Effector CD4-positive, alpha-beta T cell (primary cell): ENCODE measurements around the gene PKP2.

Source experiments
- DNase-seq: peaks from one replicate; pipeline ENCODE4 v3.0.0-alpha.2; 2020

PKP2 gene

DNA sequence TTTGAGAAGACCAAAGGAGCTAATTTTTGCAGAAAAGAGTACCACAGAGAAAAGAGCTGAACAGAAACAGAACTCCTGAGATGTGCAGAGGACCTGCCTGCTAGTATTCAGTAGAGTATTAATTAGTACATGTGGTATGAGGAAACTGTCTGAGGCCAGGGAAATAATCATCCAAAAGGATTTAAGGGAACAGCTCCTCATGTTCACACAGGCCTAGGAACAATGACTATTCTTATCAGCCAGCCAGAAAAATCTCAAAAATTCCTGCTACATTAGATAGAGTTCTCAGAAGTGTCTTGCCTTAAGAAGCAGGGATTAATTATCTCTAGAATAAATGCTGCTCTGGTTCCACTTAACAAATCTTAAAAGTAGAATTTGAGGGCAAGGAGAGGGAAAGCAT, 36.4 kb downstream of the PKP2 start:
- no peak for DNase-seq

GRCh38 chr12:32859389-32859788, 37.2 kb downstream of the PKP2 start:
- no peak for DNase-seq

DNA sequence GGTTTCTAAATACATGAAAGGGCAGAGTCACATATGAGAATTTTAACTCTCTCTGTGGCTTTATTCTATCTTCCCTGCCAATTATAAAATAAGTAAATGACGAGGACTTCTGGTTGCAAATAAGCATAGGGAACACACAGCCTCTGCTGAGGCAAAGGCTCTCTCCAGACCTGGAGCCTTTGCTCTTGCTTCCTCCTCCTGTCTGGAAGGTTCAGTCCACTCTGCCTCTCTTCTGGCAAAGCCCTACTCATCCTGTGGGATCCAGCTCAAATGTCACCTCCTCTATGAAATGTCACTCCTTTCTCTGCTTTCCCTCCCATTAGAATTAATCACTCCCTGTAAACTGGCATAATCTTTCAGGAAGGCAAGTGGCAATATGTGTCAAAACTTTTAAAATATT, 41.9 kb downstream of the PKP2 start:
- no peak for DNase-seq

DNA sequence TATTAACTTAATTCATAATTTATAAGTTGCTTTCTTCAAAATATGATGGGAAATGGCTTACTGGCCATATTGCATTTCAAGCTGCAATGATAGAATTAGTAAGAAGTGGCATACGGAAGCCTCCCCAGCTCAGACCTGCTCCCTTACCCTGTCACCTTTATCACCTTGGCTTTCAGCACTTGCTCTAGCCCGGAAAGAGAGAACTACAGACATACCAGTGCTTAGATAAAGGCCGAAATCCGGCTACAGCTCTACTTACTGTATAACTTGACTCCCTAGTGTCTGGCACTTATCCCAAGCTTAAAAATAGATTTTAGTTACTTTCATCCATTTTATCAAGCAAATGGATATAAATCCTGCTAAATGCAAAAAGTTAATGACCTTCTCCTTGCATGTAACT, 42.5 kb downstream of the PKP2 start:
- no peak for DNase-seq

GRCh38 chr12:32847287-32847686, 49.3 kb downstream of the PKP2 start:
- no peak for DNase-seq

- no peak for DNase-seq
These were observed 50.5 kb downstream of the PKP2 start for GRCh38 chr12:32846053-32846452.

DNA sequence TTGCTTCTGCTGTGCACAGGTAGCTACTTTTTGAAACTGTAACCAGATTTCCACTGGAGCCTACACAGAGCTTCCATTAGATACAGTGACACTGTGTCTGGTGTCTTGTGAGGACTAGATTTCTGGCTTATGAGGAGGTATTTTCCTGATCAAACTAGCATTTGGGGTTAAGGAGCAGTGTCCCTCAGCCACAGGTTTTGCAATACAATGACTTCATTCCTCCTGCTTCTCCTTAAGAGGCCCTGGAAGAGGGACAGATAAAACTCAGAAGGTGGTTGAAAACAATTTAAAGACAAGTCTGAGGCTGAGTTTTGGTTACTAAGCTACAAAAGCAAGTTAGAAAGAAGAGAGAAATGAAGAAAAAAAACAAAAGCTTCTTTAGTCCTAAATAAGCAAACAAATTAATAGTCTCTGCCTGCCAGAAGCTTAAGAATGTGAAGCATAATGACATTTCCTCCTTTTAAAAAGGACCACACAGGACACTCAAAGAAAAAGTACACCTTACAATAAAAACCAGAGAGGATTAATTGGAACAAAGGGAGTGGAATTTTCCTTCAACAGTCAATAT, 53.0 kb downstream of the PKP2 start:
- no peak for DNase-seq

- no peak for DNase-seq
These were observed 55.5 kb downstream of the PKP2 start for GRCh38 chr12:32841061-32841460.

GRCh38 chr12:32839828-32840227, 56.7 kb downstream of the PKP2 start:
- no peak for DNase-seq

- no peak for DNase-seq
These were observed 58.6 kb downstream of the PKP2 start for GRCh38 chr12:32837974-32838373.

- no peak for DNase-seq
These were observed 59.9 kb downstream of the PKP2 start for GRCh38 chr12:32836710-32837109.

- no peak for DNase-seq
These were observed 62.5 kb downstream of the PKP2 start for GRCh38 chr12:32834122-32834521.

GRCh38 chr12:32828552-32828951, 68.0 kb downstream of the PKP2 start:
- DNase-seq, result no peak

DNA sequence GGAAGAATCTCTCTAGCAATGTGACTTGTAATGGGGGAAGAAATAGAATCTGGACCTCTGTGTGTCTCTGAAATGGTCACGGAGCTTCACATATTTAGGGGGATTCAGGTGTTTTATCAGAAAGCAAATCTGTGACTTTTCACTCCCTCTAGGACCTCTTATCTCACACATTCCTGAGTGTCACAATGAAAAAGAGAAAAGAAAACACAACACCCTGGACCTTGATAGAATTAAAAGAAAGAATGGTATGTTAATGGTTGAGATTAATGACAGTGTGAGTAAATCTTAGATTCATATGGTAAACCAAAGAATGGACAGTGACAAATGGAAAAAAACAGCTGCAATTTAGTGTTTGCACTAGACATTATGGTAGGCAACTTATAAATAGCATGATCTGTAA, 68.5 kb downstream of the PKP2 start:
- DNase-seq, result no peak

- DNase-seq, result no peak
These were observed 69.7 kb downstream of the PKP2 start for GRCh38 chr12:32826807-32827412.

DNA sequence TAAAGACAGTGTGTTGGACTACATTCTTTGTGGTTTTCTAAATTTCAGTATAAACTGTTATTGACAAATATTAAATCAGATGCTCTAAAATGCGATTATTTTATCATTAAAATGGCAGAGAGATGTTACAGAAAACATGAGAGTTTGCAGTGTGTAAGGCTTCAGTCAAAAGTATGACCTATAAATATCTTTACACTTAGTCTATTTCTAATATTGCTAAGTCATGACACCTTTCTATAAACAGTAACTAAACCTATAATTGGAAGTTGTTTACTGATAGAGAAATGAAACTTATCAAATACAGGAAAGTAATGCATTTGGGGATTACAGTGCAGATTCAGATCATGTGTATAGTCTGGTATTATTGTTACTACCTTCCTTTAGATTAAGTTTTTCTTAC, 72.0 kb downstream of the PKP2 start:
- no peak for DNase-seq

DNA sequence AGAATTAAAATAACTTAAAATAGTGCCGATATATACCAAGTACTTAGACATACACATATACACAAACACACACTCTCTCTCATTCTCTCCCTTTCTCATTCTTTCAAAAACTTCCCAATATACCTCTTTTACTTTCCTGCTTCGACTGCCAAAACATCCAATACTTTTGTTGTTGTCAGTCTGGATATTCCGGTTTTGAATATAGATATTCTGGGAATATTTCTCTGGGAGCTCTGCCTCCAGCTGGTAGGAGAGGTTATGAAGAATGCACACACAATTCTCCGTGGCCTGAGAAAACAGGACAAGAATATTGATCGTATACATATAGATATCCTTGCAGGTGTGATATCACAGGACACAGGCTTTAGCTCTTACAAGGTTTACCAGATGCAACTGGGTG, 74.2 kb downstream of the PKP2 start:
- no peak for DNase-seq

DNA sequence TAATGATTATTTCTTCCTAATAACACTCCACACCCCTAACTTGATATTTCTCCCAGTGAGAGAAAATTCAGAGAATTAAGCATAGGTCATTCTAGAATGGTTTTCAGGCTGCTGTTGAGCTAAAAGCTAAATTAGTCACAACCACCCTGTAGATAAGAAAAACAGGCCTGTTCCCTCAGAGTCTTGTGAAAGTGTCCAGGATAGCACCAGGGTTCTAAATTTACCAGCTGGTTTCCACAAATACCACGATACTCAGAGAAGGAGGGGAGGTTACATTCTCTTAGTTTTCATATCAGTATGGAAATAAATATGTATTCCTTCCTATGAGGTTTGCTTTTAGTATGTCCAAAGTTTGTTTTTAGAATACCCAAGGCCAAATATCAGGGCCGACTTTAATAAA, 74.9 kb downstream of the PKP2 start:
- no peak for DNase-seq

GRCh38 chr12:32821293-32821692, 75.3 kb downstream of the PKP2 start:
- DNase-seq, result no peak

DNA sequence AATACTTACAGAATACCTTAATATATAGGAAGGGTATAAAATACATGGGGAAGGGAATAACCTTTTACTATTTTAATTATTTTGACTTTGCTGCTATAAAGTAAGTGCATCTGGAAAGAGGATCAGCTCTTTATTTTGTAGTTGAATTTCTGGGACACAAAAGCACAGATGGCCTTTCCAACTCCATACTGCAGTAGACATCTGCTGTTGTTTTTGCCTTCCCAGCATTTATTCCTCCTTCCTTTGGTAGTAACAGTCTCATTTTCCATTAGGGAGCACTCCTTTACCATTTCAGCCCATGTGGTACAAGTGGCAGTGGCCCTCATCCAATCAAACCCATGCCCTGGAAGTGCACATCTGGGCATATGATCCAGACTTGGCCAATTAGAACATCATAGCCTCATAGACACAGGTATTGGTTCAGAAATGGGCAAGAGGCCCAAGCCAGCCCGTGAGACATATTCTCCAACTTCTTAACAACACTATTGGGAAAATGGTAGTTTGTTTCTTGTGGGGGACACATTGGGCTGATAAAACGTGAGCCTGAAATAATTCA, 76.1 kb downstream of the PKP2 start:
- no peak for DNase-seq

GRCh38 chr12:32819424-32819823, 77.2 kb downstream of the PKP2 start:
- no peak for DNase-seq

- DNase-seq, result no peak
These were observed 84.7 kb downstream of the PKP2 start for GRCh38 chr12:32811686-32812392.

- no peak for DNase-seq
These were observed 86.7 kb downstream of the PKP2 start for GRCh38 chr12:32809846-32810245.

DNA sequence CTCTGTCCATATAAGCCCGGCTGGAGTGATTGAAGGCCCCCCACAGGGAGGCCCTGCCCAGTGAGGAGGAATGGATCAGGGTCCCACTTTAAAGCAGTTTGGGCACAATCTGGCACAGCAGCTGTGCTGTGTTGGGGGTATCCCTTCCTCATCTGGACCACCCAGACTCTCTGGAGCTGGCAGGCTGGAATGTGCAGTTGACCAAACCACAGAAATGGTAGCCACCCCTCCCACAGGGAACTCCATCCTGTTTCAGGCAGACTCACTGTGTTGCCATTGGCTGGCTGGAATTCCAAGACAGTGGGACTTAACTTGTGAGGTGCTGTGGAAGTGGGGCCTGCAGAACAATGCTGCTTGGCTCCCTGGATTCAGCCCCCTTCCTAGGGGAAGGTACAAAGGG, 87.4 kb downstream of the PKP2 start:
- DNase-seq, result no peak
